ENCODE measurements around the gene PDYN.
A peak's percentile ranks its signal among the peaks of the same experiment; 100 is the strongest.

The PDYN gene

GRCh38 chr20:1968964-1969363 lies 24.9 kb downstream of the PDYN start:
- Histone ChIP-seq H3K9me3 (ENCODE audit: severe bottlenecking) (no peaks in the 10 kb centered on the region), H3K4me3 (ENCODE audit: low read depth, low read length) (no peak overlapping the region), H3K27me3 (ENCODE audit: insufficient read depth, low read depth, severe bottlenecking) (no peaks in the 10 kb centered on the region), H3K27ac (no peak overlapping the region), H3K36me3 (no peaks in the 10 kb centered on the region)
- no peak for TF ChIP-seq CTCF (IDR thresholded peaks at IDR 0.05; ENCODE audit: low read depth, low read length)
- peak; percentile 78 for DNase-seq

- H3K36me3 ChIP-seq: no peaks in the 10 kb centered on the region
- peak overlapping the region; percentile 78 for H3K27ac ChIP-seq
- peak overlapping the region; percentile 50 for H3K4me3 ChIP-seq (ENCODE audit: low read depth, low read length)
- no peaks in the 10 kb centered on the region for H3K27me3 ChIP-seq (ENCODE audit: insufficient read depth, low read depth, severe bottlenecking)
- peak; percentile 89 for DNase-seq
- TF ChIP-seq CTCF (IDR thresholded peaks at IDR 0.05; ENCODE audit: low read depth, low read length): peak; percentile 94
- H3K9me3 ChIP-seq (ENCODE audit: severe bottlenecking): no peaks in the 10 kb centered on the region
Observed at GRCh38 chr20:1965520-1966351, 28.1 kb downstream of the PDYN start.

DNA sequence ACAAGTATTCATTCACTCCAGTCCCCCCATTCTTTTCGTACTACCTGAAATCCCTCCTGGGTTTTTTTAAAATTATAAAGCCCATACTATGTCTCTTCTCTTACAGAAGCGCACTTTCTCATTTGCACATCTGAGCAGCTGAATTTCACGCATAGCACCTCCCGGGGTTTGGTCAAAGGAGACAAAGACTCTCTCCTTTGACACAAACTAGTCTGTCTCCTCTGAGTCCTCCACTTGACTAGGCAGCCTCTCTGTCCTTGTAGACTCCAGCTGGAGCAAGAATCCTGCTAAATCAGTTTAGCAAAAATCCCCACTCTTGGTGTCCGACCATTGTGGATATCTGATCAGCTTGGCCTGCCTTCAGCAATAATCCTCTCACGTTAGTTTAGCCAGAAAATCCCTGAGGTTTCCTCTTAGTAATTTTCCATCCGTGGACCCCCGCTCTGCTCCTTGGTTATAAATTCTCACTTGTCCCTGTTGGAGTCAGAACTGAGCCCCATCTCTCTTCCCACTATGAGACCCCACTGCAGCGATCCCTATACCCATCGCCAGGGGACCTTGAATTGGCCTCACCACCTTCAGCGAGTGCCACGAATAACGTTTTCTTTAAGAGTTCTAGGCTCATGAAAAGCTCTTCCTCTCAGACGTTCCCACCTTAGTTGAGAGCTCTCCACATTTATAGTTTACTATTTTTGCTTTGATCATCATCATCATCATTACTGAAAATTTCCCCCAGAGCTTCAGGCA lies 29.0 kb downstream of the PDYN start:
- peak; percentile 75 for DNase-seq
- peak; percentile 57 for TF ChIP-seq CTCF (IDR thresholded peaks at IDR 0.05; ENCODE audit: low read depth, low read length)
- peak overlapping the region; percentile 78 for H3K27ac ChIP-seq
- no peaks in the 10 kb centered on the region for H3K36me3 ChIP-seq
- no peaks in the 10 kb centered on the region for H3K9me3 ChIP-seq (ENCODE audit: severe bottlenecking)
- H3K27me3 ChIP-seq (ENCODE audit: insufficient read depth, low read depth, severe bottlenecking): no peaks in the 10 kb centered on the region
- H3K4me3 ChIP-seq (ENCODE audit: low read depth, low read length): peak overlapping the region; percentile 50

DNA sequence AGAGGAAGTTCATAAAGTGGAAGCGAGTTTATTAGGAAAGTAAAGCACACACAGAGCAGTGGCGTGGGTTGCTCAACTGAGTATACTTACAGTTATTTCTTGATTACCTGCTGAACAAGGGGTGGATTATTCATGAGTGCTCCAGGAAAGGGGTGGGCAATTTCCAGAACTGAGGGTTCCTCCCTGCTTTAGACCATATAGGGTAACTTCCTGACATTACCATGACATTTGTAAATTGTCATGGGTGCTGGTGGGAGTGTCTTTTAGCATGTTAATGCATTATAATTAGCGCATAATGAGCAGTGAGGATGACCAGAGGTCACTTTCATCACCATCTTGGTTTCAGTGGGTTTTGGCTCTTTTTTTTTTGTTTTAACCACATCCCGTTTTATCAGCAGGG lies 29.8 kb downstream of the PDYN start:
- Histone ChIP-seq H3K4me3 (ENCODE audit: low read depth, low read length) (no peak overlapping the region), H3K36me3 (no peaks in the 10 kb centered on the region), H3K9me3 (ENCODE audit: severe bottlenecking) (no peaks in the 10 kb centered on the region), H3K27ac (no peak overlapping the region), H3K27me3 (ENCODE audit: insufficient read depth, low read depth, severe bottlenecking) (no peaks in the 10 kb centered on the region)
- DNase-seq: no peak
- no peak for TF ChIP-seq CTCF (IDR thresholded peaks at IDR 0.05; ENCODE audit: low read depth, low read length)

DNA sequence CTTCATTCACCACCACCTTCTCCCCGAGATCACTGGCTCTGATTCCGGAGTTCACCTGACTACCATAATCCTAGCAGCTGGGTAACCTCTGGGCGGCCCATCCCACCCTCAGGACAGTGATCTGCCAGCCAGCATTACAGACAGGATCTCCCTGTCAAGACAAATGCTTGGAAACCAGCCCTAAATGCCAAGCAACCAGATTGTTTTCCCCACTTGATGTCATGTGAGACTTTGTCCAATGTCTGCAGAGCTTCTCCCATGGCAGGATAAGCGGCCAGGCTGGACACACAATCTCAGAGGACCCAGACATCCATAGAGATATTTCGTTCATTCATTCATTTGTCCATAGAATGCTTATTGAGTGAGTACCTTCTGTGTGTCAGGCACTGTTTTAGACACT lies 32.5 kb downstream of the PDYN start:
- H3K9me3 ChIP-seq (ENCODE audit: severe bottlenecking): no peaks in the 10 kb centered on the region
- no peak overlapping the region for H3K4me3 ChIP-seq (ENCODE audit: low read depth, low read length)
- no peaks in the 10 kb centered on the region for H3K27me3 ChIP-seq (ENCODE audit: insufficient read depth, low read depth, severe bottlenecking)
- no peak for DNase-seq
- H3K27ac ChIP-seq: no peak overlapping the region
- no peaks in the 10 kb centered on the region for H3K36me3 ChIP-seq
- TF ChIP-seq CTCF (IDR thresholded peaks at IDR 0.05; ENCODE audit: low read depth, low read length): no peak
